Testis (tissue), 3 donors: ENCODE results near the gene AOAH. TPM values are rescaled to one million over a fixed set of nuclear protein-coding genes. Genes with fewer than 3 reads are reported as not detected.

Experiments
- DNase-seq: peaks from one replicate; pipeline ENCODE4 v3.0.0-alpha.2; 2019
- H3K27ac ChIP-seq, 2 donors: fragments of 200-600 bp; sonication (generic); one replicate each; pipeline ENCODE4 v1.5.1; 2019
- H3K27me3 ChIP-seq: fragments of 200-600 bp; sonication (generic); one replicate; pipeline ENCODE4 v1.5.1; 2019
- H3K36me3 ChIP-seq: fragments of 200-600 bp; sonication (generic); one replicate; pipeline ENCODE4 v1.5.1; 2017; ENCODE audit warnings: low read depth; ENCODE audit errors: missing control alignments
- H3K4me1 ChIP-seq: fragments of 200-600 bp; sonication (generic); one replicate; pipeline ENCODE4 v1.5.1; 2019
- H3K4me3 ChIP-seq, 2 donors: fragments of 200-600 bp; sonication (generic); one replicate each; pipeline ENCODE4 v1.5.1; 2017 to 2019
- H3K9me3 ChIP-seq: fragments of 200-600 bp; sonication (generic); one replicate; pipeline ENCODE4 v1.5.1; 2017
- POLR2A ChIP-seq: fragments of 450-650 bp; IDR thresholded peaks from one replicate; pipeline ENCODE4 v1.6.1; 2017; ENCODE audit warnings: antibody characterized with exemption, mild to moderate bottlenecking, moderate library complexity
- WGBS, 2 donors: methylation state at CpG; one replicate each; pipeline ENCODE4 v1.1.5; 2018; 5-methylcytosine and 5-hydroxymethylcytosine counted together
- intact Hi-C: fragments of 100-400 bp; cut with DNase I; formaldehyde crosslinking; loops from one replicate; pipeline ENCODE4 v1.15.1; 2023; ENCODE audit warnings: low total_unique reads
- polyA plus RNA-seq: library from polyadenylated mRNA; stranded (reverse); fragments of 350-450 nt; fragmentation: Illumina TruSeq; extraction: RNeasy Lipid Tissue Mini Kit (QIAGEN cat#74804); gene quantifications from one replicate; pipeline ENCODE4 v1.2.3, GENCODE V29; 2014; ENCODE audit warnings: low read depth, low replicate concordance; ENCODE audit not compliant: insufficient read depth
- total RNA-seq, 2 donors: library from RNA; depleted of rRNA; stranded (reverse); fragments of >200 nt; gene quantifications; one replicate each; pipeline ENCODE4 v1.2.3, GENCODE V29; 2016
- TF ChIP-seq, protein P1 (sequence below), 3 experiments: fragments of 450-650 bp in 2 of 3; fragments of 200-600 bp in 1 of 3; sonication (generic) in 1 of 3; IDR thresholded peaks; one replicate each; pipeline ENCODE4 v1.5.1; 2016 to 2019; ENCODE audit warnings: antibody characterized with exemption in 3 of 3, mild to moderate bottlenecking in 2 of 3, moderate library complexity in 1 of 3

Gene AOAH
- total and polyA plus RNA-seq, 3 donors from 2014 or later, result 1.7 to 4.6 (median 3.8) TPM

DNA sequence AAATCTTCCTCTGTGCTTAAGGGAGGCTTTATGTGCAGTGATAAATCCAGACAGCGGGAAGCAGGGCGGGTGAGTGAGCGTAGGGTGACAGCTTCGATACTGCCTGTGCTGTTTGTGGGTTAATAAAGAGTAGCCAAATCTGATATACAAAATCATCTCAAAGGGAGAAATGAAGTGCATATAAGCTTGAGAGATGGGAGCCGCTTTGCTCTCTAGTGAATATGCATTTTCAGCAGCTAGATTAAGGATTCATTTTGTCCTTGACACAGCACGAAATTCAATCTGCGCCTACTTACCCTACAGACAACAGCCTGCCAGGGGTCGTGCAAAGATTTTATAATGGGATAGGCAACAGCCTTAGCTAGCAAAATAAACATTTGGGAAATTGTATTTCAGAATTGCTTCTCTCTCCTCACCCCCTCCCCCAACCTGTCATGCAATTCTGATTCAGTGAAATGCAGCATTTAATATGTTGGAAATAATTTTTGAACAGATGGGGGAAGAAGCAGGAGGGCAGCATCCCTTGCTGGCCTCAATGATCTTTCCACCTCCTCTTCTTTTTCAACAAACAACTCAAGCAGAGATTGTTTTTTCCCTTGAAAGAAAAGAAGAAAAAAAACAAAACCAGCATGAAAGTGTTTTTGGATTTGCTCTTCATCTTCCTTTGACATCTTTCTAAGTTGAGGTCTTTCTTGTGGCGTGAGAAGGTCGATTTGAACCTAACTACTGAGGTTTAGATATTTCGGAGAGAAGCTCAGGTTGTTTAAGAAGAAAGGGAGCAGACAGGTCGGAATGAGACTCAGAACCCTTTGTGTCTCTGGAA is 117.9 kb downstream of the AOAH start:
- TF ChIP-seq, protein P1, sequence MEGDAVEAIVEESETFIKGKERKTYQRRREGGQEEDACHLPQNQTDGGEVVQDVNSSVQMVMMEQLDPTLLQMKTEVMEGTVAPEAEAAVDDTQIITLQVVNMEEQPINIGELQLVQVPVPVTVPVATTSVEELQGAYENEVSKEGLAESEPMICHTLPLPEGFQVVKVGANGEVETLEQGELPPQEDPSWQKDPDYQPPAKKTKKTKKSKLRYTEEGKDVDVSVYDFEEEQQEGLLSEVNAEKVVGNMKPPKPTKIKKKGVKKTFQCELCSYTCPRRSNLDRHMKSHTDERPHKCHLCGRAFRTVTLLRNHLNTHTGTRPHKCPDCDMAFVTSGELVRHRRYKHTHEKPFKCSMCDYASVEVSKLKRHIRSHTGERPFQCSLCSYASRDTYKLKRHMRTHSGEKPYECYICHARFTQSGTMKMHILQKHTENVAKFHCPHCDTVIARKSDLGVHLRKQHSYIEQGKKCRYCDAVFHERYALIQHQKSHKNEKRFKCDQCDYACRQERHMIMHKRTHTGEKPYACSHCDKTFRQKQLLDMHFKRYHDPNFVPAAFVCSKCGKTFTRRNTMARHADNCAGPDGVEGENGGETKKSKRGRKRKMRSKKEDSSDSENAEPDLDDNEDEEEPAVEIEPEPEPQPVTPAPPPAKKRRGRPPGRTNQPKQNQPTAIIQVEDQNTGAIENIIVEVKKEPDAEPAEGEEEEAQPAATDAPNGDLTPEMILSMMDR (IDR thresholded peaks at IDR 0.05), result no peak
- TF ChIP-seq POLR2A, result no peak
- Histone ChIP-seq H3K4me1 (no peaks in the 10 kb centered on the region), H3K27ac (no peak overlapping the region), H3K36me3 (no peaks in the 10 kb centered on the region), H3K9me3 (no peaks in the 10 kb centered on the region), H3K27me3 (no peaks in the 10 kb centered on the region), H3K4me3 (no peak overlapping the region)
- intact Hi-C loops, result no loop called here
- no peak for DNase-seq
- WGBS, 2 donors, result 74 to 88% methylated on average over 12 of the region's 12 CpGs

DNA sequence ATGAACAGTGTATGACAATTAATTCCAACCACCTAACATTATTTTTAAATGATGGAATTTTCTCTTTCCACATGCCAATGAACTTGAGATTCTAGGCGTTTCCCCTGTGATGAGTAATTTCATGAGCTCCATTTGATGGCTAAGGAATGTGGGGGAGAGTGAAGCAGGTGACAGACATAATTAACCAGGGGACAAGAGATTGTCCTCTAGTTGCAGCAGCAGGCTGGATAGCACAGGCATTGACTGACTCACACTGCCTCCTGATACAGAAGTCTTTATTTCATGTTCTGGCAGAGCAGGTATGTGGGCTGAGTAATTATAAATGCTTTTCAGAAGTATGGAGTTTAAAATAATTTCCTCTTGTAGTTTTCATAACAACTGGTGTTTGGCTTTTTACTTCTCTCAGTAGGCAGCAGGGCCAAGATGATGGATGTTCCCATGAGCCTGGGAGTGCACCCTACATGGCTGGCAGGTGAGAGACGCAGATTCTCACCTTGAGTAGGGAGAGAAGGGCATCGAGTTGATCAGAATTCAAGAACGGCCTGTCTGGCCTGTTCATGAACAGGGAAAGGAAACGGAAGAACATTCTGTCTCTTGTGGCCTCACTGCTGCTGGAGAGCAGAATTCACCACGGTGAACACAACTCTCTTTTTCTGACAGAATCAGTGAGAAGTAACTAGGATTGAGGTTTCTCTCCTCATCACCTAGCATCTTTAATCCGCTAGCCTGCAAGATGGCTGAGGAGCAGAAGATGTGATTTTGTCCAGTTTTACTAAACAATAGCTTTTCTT is 118.8 kb downstream of the AOAH start:
- 62 to 64% methylated on average over 7 of the region's 7 CpGs for WGBS, 2 donors
- no peak overlapping the region for H3K4me3 ChIP-seq
- H3K4me1 ChIP-seq, result no peaks in the 10 kb centered on the region
- no peaks in the 10 kb centered on the region for H3K36me3 ChIP-seq
- no peaks in the 10 kb centered on the region for H3K9me3 ChIP-seq
- TF ChIP-seq POLR2A, result no peak
- TF ChIP-seq, protein P1 (IDR thresholded peaks at IDR 0.05), result no peak
- intact Hi-C loops, result no loop called here
- no peak for DNase-seq
- H3K27ac ChIP-seq, result no peak overlapping the region
- H3K27me3 ChIP-seq, result no peaks in the 10 kb centered on the region

DNA sequence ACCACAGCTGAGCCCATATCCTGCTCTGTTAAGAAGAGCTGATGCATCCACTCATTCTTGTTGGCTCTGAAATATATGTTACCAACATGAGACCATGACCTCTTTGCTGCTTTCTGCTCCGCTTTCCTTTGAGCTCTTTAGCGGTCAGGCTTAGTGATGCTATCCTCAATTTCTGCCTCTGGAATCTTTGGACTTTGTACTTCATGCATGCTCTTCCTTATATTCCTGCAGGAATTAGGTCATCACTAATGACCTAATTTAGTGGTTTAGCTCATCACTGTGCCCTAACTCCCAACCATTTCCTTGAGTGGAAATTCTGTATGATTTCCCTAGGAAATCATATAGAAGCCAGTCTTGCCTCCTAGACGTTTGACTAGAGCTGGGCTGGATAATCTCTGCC is 119.5 kb downstream of the AOAH start:
- DNase-seq, result no peak
- Histone ChIP-seq H3K4me3 (no peak overlapping the region), H3K9me3 (no peaks in the 10 kb centered on the region), H3K4me1 (no peaks in the 10 kb centered on the region), H3K27me3 (no peaks in the 10 kb centered on the region), H3K27ac (no peak overlapping the region), H3K36me3 (no peaks in the 10 kb centered on the region)
- WGBS, 2 donors, result 76 to 79% methylated on average over 3 of the region's 3 CpGs
- intact Hi-C loops, result no loop called here
- no peak for TF ChIP-seq POLR2A
- TF ChIP-seq, protein P1 (IDR thresholded peaks at IDR 0.05), result no peak

DNA sequence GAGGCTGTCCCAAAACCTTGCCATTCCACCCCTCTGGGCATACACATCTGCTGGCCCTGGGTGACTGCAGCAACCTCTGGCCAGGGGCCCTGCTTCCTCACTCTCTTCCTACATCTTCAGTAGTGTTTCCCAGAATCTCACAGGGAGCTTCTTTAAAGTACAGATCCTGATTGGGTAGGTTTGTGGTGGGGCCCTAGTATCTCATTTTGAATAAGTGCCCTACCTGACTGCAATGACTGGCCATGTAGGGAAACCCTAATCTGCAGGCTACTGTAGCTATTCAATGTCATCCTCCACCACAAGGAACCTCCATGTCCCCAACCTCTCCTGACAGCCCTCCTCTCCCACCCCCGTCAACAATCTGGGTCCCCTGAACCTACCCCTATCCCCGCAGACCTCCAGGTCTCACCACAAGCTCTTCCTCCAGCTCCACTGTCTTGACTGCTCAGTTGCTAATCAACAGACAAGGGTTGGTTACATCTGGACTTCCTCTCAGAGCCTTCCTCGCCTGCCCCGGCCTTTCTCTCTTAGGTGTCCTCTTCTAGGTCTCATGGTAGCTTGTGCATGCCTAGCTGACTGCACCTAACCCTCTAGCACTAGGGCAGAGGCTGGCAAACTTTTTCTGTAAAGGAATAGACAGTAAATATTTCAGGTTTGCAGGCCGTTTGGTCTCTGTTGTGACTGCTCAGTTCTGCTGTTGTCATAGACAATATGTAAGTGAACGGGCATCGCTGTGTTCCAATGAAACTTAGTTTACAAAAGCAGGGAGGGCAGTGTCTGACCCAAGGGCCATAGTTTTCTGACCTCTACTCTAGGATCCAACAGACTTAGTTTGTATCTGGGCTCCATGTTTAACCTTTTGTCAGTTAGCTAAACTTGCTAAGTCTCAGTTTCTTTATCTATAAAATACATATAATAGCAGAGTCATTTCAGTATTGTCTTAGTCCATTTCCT is 121.1 kb downstream of the AOAH start:
- intact Hi-C loops, result no loop called here
- H3K27me3 ChIP-seq, result no peaks in the 10 kb centered on the region
- no peak for TF ChIP-seq POLR2A
- TF ChIP-seq, protein P1 (IDR thresholded peaks at IDR 0.05), result no peak
- H3K4me3 ChIP-seq, result no peak overlapping the region
- H3K4me1 ChIP-seq, result no peaks in the 10 kb centered on the region
- 92 to 96% methylated on average over 7 of the region's 7 CpGs for WGBS, 2 donors
- H3K9me3 ChIP-seq, result no peaks in the 10 kb centered on the region
- no peak for DNase-seq
- no peak overlapping the region for H3K27ac ChIP-seq
- no peaks in the 10 kb centered on the region for H3K36me3 ChIP-seq
